Transverse colon (tissue), 4 donors: ENCODE results near the gene RAB40B. TPM values are rescaled to one million over a fixed set of nuclear protein-coding genes. Genes with fewer than 3 reads are reported as not detected.

Source experiments
- DNase-seq: peaks from one replicate; pipeline ENCODE4 v3.0.0-alpha.2; 2019
- H3K27ac ChIP-seq, 4 donors: fragments of 200-600 bp; sonication (generic); 2 replicates each; pipeline ENCODE4 v1.5.1; 2016 to 2018; ENCODE audit warnings: inconsistent platforms in 4 of 4
- H3K27me3 ChIP-seq: fragments of 200-600 bp; sonication (generic); 2 replicates; pipeline ENCODE4 v1.5.1; 2017; ENCODE audit warnings: inconsistent platforms
- H3K36me3 ChIP-seq, 4 donors: fragments of 200-600 bp; sonication (generic); 2 replicates each; pipeline ENCODE4 v1.5.1; 2017 to 2019; ENCODE audit warnings: inconsistent platforms in 4 of 4
- H3K4me1 ChIP-seq, 4 donors: fragments of 200-600 bp; sonication (generic); 2 replicates each; pipeline ENCODE4 v1.5.1; 2017 to 2020; ENCODE audit warnings: inconsistent platforms in 4 of 4
- H3K4me3 ChIP-seq, 4 donors: fragments of 200-600 bp; sonication (generic); 1 replicate in 1 of 4; 2 replicates in 3 of 4; pipeline versions ENCODE4 v1.5.1 to v1.6.1; 2017 to 2019; ENCODE audit warnings: inconsistent platforms in 4 of 4
- H3K9me3 ChIP-seq, 2 donors: fragments of 200-600 bp; sonication (generic); 2 replicates each; pipeline ENCODE4 v1.5.1; 2017 to 2019; ENCODE audit warnings: inconsistent platforms in 2 of 2
- EP300 ChIP-seq: sonication (generic); formaldehyde crosslinking; IDR thresholded peaks from one replicate; pipeline ENCODE4 v1.6.1; 2017; ENCODE audit warnings: antibody characterized with exemption, low read depth
- POLR2A ChIP-seq: fragments of 450-650 bp; IDR thresholded peaks from one replicate; pipeline ENCODE4 v1.6.1; 2016; ENCODE audit warnings: antibody characterized with exemption, mild to moderate bottlenecking, moderate library complexity
- POLR2AphosphoS5 ChIP-seq, 3 donors: sonication (generic); formaldehyde crosslinking; IDR thresholded peaks; one replicate each; pipeline ENCODE4 v1.6.1; 2016; ENCODE audit warnings: antibody characterized with exemption in 3 of 3
- WGBS, 2 donors: methylation state at CpG; one replicate each; pipeline ENCODE4 v1.1.5; 2018; ENCODE audit warnings: low coverage in 1 of 2; 5-methylcytosine and 5-hydroxymethylcytosine counted together
- in situ Hi-C, 4 donors: fragments of 200-750 bp; cut with MboI; loops; one replicate each; pipeline versions ENCODE4 v1.15.0 to v1.15.1; 2017; ENCODE audit warnings: low sequenced_read_pairs in 3 of 4, low pct_ligation_motif_present in 1 of 4, low pct_unique_long_range_greater_than_20kb in 1 of 4
- intact Hi-C: fragments of 100-400 bp; cut with DNase I; formaldehyde crosslinking; loops from one replicate; pipeline ENCODE4 v1.15.1; 2023; ENCODE audit warnings: low total_unique reads
- total RNA-seq, 4 donors: library from RNA; depleted of rRNA; stranded (reverse); fragments of >200 nt; gene quantifications; one replicate each; pipeline ENCODE4 v1.1.0, GENCODE V29; 2016
- TF ChIP-seq, protein P1 (sequence below), 5 experiments: fragments of 200-600 bp in 3 of 5; fragments of 450-650 bp in 2 of 5; sonication (generic) in 3 of 5; IDR thresholded peaks; 1 replicate in 2 of 5; 2 replicates in 3 of 5; pipeline ENCODE4 v1.5.1; 2016 to 2017; ENCODE audit warnings: antibody characterized with exemption in 5 of 5, inconsistent platforms in 3 of 5, mild to moderate bottlenecking in 2 of 5, moderate library complexity in 1 of 5

RAB40B gene
- total RNA-seq, 4 donors from 2014 or later = 26.5 to 83.0 (median 59.6) TPM

DNA sequence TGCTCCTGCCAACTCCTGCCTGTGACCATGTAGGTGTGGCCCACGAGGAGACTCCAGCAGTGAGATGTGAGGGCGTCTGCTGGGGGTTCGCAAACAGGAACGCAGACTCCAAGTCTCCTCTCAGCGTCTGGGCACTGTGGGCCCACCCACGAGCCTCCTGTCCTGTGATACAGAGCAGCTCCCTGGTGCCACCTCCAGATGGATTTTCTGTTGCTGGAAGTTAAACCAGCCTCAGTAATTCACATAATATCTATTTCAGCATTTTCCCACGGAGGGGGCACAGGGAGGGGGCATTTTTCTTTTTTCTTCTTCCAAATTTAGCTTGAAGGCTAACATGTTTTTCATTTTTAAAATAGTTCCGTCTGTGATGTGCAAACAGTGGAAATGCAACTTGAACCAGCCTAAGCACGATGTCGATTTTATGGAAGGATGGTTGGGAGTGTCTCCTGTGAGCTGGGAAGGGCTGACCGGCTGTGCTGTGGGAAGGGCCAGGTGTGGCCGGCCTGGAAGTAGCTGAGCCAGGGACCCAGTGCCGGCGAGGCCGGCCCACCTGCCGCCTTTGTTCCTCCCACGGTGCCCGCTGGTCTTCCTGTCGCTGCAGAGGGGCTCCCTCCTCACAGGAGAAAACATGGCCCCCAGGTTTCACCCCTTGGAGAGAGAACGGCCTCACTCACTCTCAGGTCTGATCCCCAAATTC is 3.9 kb upstream of the RAB40B start:
- intact Hi-C loops (no loop called here), in situ Hi-C loops (no loop called here)
- Histone ChIP-seq H3K27ac (peak overlapping the region; percentile 79 to 89 (median 88)), H3K36me3 (no peaks in the 10 kb centered on the region), H3K4me1 (peaks cover 3 to 42% (median 36%) of the 10 kb centered on the region in 4 donors), H3K9me3 (no peaks in the 10 kb centered on the region), H3K4me3 (peak overlapping the region in 2 of 4 donors; percentile 21 to 22), H3K27me3 (no peaks in the 10 kb centered on the region)
- WGBS, 2 donors = 44% methylated on average over 20 of the region's 20 CpGs; no CpG with 5 or more reads in 1 of the 2 donors
- TF ChIP-seq POLR2A (peak; percentile 85), POLR2AphosphoS5 (IDR thresholded peaks at IDR 0.05) (peak in 2 of 3 donors; percentile 25 to 34), EP300 (no peak)
- TF ChIP-seq, protein P1, sequence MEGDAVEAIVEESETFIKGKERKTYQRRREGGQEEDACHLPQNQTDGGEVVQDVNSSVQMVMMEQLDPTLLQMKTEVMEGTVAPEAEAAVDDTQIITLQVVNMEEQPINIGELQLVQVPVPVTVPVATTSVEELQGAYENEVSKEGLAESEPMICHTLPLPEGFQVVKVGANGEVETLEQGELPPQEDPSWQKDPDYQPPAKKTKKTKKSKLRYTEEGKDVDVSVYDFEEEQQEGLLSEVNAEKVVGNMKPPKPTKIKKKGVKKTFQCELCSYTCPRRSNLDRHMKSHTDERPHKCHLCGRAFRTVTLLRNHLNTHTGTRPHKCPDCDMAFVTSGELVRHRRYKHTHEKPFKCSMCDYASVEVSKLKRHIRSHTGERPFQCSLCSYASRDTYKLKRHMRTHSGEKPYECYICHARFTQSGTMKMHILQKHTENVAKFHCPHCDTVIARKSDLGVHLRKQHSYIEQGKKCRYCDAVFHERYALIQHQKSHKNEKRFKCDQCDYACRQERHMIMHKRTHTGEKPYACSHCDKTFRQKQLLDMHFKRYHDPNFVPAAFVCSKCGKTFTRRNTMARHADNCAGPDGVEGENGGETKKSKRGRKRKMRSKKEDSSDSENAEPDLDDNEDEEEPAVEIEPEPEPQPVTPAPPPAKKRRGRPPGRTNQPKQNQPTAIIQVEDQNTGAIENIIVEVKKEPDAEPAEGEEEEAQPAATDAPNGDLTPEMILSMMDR (IDR thresholded peaks at IDR 0.05) = no peak
- peak; percentile 76 for DNase-seq

DNA sequence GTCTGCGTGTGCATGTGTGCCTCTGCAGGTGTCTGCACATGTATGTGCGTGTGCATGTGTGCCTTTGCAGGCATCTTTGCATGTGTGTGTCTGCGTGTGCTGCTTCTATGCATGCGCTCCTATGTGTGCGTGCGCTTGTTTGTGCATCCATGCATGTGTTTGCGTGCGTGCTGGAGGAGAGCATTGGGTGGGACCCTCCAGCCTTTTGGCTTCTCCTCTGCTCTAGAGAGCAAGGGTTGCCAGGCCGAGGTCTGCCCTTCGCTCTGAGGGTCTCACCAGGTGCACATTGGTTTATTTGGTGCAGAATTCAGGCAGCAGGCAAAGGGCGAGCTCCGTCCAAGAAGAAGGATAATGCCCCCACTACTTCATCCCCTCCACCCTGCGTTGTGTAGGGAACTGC is 1.1 kb upstream of the RAB40B start:
- peaks cover 10 to 44% (median 38%) of the 10 kb centered on the region in 4 donors for H3K4me1 ChIP-seq
- DNase-seq = no peak
- H3K27me3 ChIP-seq = no peaks in the 10 kb centered on the region
- H3K4me3 ChIP-seq = peak overlapping the region in 2 of 4 donors; percentile 74 to 89
- TF ChIP-seq, protein P1 (IDR thresholded peaks at IDR 0.05) = no peak
- TF ChIP-seq POLR2AphosphoS5 (IDR thresholded peaks at IDR 0.05) (no peak), EP300 (no peak), POLR2A (no peak)
- 85 to 100% methylated on average over 2 to 13 of the region's 13 CpGs for WGBS, 2 donors
- intact Hi-C loops = no loop called here
- peak overlapping the region in 1 of 4 donors; percentile 89 for H3K27ac ChIP-seq
- in situ Hi-C loops = no loop called here
- peaks cover 0 to 5% of the 10 kb centered on the region in 2 donors for H3K9me3 ChIP-seq
- no peaks in the 10 kb centered on the region for H3K36me3 ChIP-seq

DNA sequence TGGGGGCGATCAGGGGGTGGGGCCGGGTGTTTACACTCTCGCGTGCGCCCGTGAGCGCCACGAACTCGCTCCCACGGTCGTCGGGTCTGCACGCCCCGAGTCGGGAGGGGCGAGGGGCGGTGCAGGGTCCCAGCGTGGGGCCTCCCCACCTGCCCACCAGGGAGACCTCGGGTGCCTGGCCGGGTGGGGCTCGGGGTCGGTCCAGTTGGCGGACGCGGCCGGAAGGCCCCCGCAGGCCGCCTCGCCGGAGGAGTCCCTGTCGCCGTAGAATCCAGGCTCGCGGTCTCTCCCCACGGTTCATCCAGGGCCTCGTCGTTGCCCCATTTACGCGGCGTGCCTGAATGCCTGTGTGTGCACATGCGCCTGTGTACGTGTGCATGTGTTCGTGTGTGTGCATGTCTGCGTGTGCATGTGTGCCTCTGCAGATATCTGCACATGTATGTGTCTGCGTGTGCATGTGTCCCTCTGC is 510 bp upstream of the RAB40B start:
- intact Hi-C loops = no loop called here
- peak overlapping the region; percentile 46 to 89 (median 70) for H3K4me3 ChIP-seq
- peak overlapping the region; percentile 76 to 89 (median 78) for H3K27ac ChIP-seq
- WGBS, 2 donors = 9% methylated on average over 27 of the region's 45 CpGs; no CpG with 5 or more reads in 1 of the 2 donors
- H3K4me1 ChIP-seq = peaks cover 10 to 42% (median 37%) of the 10 kb centered on the region in 4 donors
- peaks cover 0 to 6% of the 10 kb centered on the region in 2 donors for H3K9me3 ChIP-seq
- no peak for DNase-seq
- in situ Hi-C loops = no loop called here
- H3K36me3 ChIP-seq = no peaks in the 10 kb centered on the region
- H3K27me3 ChIP-seq = no peaks in the 10 kb centered on the region
- TF ChIP-seq POLR2AphosphoS5 (IDR thresholded peaks at IDR 0.05) (peak in 2 of 3 donors; percentile 6 to 13), POLR2A (no peak), EP300 (no peak)
- TF ChIP-seq, protein P1 (IDR thresholded peaks at IDR 0.05) = no peak

DNA sequence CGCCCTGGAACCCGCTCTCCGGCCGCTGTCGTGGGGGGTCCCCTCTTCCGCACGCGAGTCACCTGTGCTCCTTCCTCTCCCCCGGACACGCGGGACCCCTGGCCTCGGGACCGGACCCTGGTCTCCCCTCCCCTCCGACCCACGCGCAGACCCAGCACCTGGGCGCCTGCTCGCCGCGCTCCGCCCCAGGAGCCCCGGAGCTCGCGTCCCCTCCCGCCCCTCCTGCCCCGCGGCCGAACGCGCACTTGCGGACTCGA is 762 bp downstream of the RAB40B start:
- H3K4me1 ChIP-seq = peaks cover 10 to 34% (median 30%) of the 10 kb centered on the region in 4 donors
- peak overlapping the region; percentile 72 to 89 (median 80) for H3K27ac ChIP-seq
- TF ChIP-seq EP300 = no peak
- no peaks in the 10 kb centered on the region for H3K36me3 ChIP-seq
- intact Hi-C loops (no loop called here), in situ Hi-C loops (no loop called here)
- no peaks in the 10 kb centered on the region for H3K27me3 ChIP-seq
- peaks cover 0 to 6% of the 10 kb centered on the region in 2 donors for H3K9me3 ChIP-seq
- no peak for DNase-seq
- WGBS, 2 donors = 0% methylated on average over 10 of the region's 32 CpGs; no CpG with 5 or more reads in 1 of the 2 donors
- peak overlapping the region; percentile 63 to 95 (median 76) for H3K4me3 ChIP-seq
